Measurements from ENCODE around the gene RESF1. TPM values are rescaled to one million over a fixed set of nuclear protein-coding genes. Genes with fewer than 3 reads are reported as not detected.

RESF1 gene
- total RNA-seq, 1 experiment from 2014 or later = 172 TPM

DNA sequence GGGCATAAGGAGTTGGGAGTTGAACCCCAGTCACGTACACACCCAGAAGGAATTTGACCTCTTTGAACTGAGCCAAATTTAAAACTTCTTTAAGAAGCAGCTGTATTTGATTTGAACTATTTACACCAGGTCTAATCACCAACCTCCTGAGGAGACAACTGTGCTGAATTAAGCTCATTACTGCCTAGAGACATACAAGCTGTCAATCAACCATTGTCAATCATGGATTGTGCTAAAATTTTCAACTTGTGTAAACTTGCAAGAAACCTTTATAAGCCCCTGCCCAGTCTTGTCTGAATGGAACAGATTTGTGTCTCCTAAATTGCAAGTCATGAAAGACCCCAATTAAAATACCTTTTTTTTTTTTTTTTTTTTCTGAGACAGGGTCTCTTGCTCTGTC lies 44.3 kb upstream of the RESF1 start:
- Histone ChIP-seq H3K79me1 (ENCODE audit: insufficient read depth, low read depth, low read length, poor library complexity, severe bottlenecking) (no peaks in the 10 kb centered on the region), H3K23me2 (ENCODE audit: insufficient read length, low read depth, low read length, poor library complexity, severe bottlenecking) (no peaks in the 10 kb centered on the region), H3K18ac (ENCODE audit: insufficient read length, low read depth, low read length) (no peak overlapping the region), H3K27me3 (ENCODE audit: insufficient read depth, low read length) (no peaks in the 10 kb centered on the region), H3T11ph (ENCODE audit: low read length) (no peak overlapping the region), H2AFZ (ENCODE audit: low read length) (no peak overlapping the region), H3K4me2 (ENCODE audit: insufficient read depth, insufficient read length, low read length) (no peak overlapping the region), H3K23ac (ENCODE audit: insufficient read length, low read depth, low read length) (no peak overlapping the region), H4K20me1 (ENCODE audit: control insufficient read depth, insufficient read depth, insufficient read length) (no peaks in the 10 kb centered on the region), H2BK120ac (ENCODE audit: low read depth, low read length, poor library complexity, severe bottlenecking) (no peak overlapping the region), H3K4ac (ENCODE audit: low read depth, low read length) (no peak overlapping the region), H3K79me2 (ENCODE audit: insufficient read depth, low read length) (no peaks in the 10 kb centered on the region), H2BK5ac (ENCODE audit: insufficient read length, low read length) (no peak overlapping the region), H2AK5ac (ENCODE audit: insufficient read length, low read length) (no peak overlapping the region), H3K56ac (ENCODE audit: insufficient read length, low read depth, low read length) (no peak overlapping the region), H3K14ac (ENCODE audit: insufficient read depth, low read length) (no peak overlapping the region), H3K4me1 (ENCODE audit: insufficient read depth, low read length) (no peaks in the 10 kb centered on the region), H2BK12ac (ENCODE audit: insufficient read length, low read depth, low read length) (no peak overlapping the region), H4K8ac (replicated peaks; ENCODE audit: insufficient read length, low read depth, low read length) (no peak overlapping the region), H2BK20ac (ENCODE audit: low read depth, low read length, poor library complexity, severe bottlenecking) (no peak overlapping the region), H3K9me3 (ENCODE audit: control insufficient read depth, low read depth, low read length) (no peaks in the 10 kb centered on the region), H3K9ac (ENCODE audit: extremely low read depth, insufficient read length, low read length) (no peak overlapping the region), H2BK15ac (ENCODE audit: low read depth, low read length) (no peak overlapping the region), H3K27ac (ENCODE audit: insufficient read length, low read depth, low read length) (no peak overlapping the region), H4K91ac (ENCODE audit: insufficient read length, low read depth, low read length) (no peak overlapping the region), H4K5ac (ENCODE audit: insufficient read length, low read depth, low read length) (no peak overlapping the region)
- TF ChIP-seq, protein P1, sequence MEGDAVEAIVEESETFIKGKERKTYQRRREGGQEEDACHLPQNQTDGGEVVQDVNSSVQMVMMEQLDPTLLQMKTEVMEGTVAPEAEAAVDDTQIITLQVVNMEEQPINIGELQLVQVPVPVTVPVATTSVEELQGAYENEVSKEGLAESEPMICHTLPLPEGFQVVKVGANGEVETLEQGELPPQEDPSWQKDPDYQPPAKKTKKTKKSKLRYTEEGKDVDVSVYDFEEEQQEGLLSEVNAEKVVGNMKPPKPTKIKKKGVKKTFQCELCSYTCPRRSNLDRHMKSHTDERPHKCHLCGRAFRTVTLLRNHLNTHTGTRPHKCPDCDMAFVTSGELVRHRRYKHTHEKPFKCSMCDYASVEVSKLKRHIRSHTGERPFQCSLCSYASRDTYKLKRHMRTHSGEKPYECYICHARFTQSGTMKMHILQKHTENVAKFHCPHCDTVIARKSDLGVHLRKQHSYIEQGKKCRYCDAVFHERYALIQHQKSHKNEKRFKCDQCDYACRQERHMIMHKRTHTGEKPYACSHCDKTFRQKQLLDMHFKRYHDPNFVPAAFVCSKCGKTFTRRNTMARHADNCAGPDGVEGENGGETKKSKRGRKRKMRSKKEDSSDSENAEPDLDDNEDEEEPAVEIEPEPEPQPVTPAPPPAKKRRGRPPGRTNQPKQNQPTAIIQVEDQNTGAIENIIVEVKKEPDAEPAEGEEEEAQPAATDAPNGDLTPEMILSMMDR (conservative IDR thresholded peaks at IDR 0.05) = no peak
- DNase-seq = no peak
- Mint-ChIP-seq H3K4me1 (peaks cover 5 to 6% of the 10 kb centered on the region in 2 experiments), H3K4me3 (no peak overlapping the region), H3K36me3 (ENCODE audit: insufficient read depth in 1 of 3, low read depth in 3 of 3) (peaks cover 10 to 31% (median 16%) of the 10 kb centered on the region in 3 experiments), H3K9me3 (peaks cover 28 to 37% of the 10 kb centered on the region in 2 experiments), H3K27me3 (ENCODE audit: low read depth) (no peaks in the 10 kb centered on the region), H3K27ac (no peak overlapping the region)
- no CpG with 5 or more reads among the region's 1 CpG for WGBS (ENCODE audit: extremely low coverage, insufficient read length, low lambda C conversion rate)
